DMS153 treated with DMSO at 0.1 percent for 48 hours (cell line): ENCODE data around the gene VAV3.

Experiments
- DNase-seq: peaks from one replicate; lab custom pipeline; 2025; ENCODE audit not compliant: unreplicated experiment; lab: John Stamatoyannopoulos, UW

The VAV3 gene

DNA sequence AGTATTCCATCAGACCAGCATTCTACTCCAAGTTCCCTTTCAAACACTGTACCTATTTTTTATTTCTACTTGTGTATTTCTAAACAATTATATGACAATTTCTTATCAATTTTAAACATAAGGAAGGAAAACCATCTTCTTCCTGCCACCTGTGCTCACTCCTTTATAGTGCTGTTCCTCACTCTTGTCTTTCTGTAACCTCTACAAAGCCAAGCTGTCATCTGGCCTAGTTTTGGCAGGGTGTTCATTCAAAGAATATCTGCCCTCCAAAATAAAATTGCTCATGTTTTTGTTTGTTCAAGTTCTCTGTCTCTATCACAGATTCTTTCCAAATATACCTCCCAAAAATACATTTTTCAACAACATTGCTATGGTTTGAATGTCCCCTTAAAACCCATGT, 360.2 kb downstream of the VAV3 start:
- no peak for DNase-seq

DNA sequence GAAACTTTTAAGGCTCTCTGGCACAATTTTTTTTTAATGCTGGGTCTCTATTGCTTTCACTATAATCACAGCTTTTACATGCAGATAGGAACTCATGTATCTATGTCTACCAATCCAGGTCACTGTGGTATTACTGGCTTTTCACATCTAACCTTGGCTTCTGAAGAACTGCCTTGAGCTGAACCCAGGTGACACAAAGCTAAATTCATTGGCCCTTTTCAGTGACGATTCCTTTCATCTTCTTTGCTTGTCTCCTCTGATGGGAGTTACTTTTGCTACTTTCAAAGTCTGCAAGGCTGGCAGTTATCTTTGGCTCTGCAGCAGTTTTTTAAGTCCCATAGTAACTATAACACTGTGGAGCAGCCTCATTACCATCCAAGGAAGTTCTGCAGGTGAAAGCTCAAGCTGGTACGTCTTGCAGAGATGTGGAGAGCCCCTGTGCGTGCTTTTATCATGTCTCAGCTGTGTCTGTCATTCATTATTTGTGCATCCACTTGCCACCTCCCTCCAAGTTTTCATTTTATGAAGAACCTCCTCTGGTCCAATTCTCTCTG, 364.3 kb downstream of the VAV3 start:
- no peak for DNase-seq

DNA sequence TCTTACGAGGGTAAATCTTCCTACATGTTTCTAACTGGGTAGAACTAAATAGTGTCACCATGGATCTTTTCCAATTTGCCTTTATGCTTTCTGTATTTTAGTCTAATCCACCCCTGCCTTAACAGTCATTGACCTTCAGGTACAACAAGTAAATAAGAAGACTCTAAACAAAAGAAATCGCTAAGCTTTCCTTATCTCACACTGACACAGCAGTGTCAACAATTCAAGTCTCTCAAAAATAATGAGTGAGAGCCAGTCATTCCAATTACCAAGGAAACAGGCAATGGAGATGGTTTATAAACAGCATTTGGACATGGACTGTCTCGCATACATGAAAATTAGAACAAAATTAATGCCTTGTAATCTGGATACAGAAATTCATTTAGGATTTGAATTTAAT, 365.8 kb downstream of the VAV3 start:
- no peak for DNase-seq

DNA sequence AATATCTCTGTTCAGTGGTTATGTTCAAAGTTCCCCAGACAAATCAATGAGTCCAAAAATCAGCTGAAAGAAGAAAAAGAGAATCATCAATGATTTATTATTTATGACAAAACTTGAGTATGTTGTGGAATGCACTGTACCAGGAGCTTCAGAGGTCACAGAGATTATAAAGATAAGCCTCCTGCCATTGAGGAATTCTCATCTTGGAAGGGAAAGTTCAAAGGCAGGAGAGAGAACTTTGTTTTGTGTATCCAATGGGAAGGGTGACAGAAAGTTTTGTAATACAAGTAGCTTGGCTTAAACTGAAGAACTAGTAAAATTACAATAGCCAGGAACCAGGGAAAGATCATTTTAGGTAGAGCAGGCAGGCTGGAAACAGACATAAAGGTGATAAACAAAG, 367.7 kb downstream of the VAV3 start:
- DNase-seq = no peak

DNA sequence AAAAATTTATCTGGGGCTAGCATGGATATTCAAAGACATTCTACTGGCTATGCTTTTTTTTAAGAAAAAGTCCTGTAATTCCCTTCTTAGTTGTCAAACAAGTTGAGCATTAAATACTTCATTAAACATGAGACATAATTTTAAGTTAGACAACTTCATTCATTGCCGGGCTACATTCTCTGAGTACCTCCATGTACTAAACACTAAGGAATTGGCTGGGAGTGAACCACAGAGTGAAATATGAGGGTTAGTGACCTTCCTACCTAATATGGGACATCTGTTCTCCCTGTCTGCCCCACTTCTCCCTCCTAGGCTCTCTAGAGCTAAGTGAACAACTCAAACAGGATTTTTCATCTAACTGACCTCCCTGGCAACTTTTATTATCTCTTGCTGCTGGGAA, 370.4 kb downstream of the VAV3 start:
- DNase-seq = no peak

DNA sequence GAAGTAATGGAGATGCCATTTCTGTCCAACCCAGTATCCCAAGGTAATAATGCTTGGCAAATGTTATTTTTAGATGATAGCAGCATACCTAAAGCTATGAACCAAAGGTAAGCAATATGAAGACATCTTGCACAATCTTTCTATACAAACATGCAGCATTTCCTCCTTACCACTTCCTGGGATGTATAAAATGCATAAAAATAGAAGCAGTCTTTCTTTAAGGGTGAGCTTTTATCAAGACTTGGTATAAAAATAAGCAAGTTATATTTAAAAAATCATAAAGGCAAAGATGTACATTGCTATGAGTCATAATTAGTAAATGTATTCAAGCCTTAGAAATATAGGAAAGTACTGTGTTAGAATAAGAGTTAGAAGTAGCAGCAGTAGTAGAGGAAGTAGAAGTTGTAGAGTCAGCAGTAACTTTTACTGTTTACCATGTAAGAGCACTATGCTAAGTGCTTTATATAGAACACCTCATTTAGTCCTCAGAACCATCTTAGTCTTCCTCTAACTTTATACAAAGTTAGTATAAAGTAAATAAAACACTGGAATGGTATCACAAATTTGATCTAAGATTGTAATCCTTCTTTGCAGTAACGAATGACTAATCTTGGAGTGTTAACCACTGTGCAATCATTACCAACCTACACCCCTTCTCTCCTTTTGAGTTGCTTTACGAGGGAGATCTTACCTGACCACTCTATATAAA, 371.3 kb downstream of the VAV3 start:
- DNase-seq = no peak

DNA sequence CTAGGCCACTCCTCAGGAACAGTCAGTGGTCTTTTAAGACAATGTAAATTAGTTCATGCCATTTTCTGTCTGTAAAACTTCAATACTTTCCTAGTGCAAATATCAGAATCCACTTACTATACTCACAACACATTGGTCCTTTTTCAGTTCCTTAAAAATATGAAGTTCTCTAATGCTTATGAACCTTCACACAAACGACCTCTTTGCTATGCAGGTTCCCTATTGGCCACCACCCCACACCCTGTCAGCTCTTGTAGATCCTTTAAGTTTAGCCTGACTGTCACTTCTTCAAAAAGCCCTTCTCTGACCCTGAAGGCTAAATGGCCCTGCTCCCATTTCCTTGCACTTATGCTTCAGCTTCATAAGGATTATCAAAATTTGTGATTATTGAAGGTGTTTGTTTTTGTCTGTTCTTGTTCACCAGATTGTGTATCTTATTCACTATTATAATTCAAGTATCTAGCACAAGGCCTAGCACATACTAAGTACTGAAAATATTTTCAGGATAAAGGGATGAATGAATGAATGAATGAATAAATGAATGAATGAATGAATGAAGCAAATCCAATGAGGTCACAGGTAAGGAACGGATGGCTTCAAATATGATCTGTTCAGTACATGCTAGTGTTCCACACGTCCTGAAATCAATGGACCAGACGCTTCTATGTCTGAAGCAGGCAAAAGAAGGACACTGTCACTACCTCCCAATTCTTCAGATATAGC, 373.9 kb downstream of the VAV3 start:
- DNase-seq = no peak

DNA sequence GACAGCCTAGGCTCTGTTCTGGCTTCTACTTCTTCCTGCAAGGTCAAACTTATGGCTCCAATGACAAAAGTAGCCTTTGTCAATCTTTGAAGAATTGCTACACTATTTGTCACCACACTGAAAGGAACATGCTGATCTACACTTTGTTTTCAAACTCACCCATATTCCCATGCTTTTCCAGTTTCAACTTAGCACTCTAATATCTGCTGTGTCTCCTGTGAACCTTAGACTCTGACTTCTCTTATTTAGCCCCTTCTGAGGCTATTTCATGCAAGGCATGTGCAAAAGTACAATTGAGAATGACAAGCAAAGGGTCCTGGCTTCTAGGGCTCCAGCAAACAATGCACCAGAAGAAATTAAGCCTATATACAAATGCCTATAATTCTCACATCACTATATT, 374.9 kb downstream of the VAV3 start:
- no peak for DNase-seq

DNA sequence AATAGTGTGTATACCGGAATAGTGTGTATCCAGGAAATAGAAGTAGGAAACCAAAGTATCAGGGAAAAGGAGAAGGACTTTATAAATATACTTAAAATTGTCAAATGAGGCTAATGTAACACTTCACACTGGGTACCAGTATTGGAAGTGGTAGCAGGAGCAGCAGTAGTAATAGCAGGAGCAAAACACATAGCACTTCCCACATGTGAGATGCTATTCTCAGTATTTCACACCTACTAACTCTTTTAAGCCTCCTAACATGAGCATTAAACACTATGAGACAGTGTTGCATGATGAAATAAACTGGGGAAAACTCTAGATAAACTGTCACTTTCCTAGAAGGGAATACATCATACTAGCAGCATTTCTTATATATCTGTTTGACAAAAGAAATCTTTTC, 376.7 kb downstream of the VAV3 start:
- DNase-seq = no peak

DNA sequence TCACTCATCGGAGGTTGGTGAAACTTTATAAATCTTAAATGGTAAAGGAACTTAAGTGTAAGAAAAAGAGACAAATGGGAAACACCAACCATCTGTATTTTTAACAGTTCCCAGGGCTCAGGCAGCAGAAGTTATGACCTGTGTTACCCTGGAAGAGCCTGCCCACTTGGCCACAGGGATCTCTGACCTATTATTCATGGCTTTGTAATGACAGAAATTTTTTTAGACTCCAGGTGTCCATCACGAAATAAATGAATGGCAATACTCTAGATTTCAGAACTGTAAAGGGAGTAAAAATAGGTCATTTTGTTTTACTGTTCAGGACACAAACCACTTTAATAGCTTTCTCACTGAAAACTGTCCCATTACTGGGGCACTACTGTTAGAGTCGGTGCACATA, 389.8 kb downstream of the VAV3 start:
- DNase-seq = no peak

DNA sequence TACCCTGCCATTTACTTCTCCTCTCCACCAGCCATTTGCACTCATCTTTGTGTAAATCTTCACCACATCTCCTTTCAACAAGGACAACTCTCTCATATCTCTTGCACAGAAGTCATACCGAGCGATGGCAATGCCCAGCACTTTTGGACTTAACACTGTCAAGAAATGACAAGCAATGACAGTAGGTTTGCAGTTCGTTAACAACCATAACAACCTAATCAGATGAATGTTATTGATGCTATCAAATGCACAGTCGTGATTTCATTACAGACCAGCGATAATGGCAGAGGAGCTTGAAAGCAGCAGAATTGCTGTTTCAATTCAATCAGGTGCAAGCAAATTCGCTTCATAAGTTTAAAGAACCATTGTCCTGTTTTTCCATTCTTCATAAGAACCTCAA, 390.9 kb downstream of the VAV3 start:
- DNase-seq = no peak

DNA sequence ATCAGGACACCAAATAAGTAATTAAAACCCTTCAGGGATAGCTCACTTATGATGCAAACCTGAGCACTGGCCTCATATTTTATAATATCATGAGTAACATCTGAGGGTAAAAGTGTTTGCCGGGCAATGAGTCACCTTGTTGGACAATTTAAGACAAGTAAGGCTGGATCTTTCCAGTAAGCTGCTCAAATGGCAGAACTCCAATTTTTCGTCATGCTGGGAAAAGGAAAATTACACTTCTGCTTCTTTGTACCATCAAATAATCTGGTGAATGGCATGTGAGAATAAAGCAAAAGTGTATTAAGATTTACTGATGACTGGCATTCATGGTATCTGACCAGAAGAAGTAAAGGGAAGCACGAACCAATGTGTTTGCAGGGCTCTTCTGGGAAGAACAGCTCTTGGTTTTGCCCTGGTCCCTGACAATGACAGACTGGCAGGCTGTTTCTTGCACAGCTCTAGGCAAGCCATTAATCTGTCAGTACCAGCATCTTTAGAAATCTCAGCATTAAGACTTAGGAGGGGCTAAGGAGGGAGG, 392.2 kb downstream of the VAV3 start:
- DNase-seq = no peak

DNA sequence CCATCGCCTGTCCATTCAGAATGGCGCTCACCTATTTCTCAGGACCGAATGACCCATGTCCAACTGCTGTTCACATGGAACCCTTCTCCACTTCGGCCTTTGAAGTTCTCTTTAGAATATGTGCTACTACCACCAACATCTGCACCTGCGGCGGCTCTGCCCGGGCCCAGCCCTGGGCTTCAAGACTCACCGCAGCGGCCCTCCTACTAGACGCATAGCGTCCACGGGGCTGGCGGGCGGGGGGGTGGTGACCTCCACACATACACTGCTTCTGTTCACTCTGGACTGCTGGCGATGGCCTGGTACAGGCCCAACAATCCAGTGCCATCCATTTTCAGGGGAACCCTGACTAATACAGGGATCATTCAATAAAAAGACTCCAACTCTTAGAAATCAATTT, 394.2 kb downstream of the VAV3 start:
- DNase-seq = no peak

DNA sequence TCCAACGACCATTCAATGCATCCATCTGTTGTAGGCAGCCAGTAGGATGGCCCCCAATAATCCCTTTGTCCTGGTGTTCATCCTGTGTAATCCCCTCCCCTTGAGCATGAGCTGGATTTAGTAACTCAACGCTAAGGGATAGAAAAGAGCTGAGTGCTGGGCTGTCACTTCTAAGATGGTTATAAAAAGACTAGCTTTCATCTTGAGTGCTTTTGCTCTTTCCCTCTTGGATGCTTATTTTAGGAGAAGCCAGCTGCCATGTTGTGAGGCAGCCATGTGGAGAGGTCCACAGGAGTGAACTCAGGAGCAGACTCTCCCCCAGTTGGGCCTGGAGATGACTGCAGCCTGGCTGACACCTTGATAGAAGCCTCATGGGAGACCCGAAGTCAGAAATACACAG, 401.5 kb downstream of the VAV3 start:
- no peak for DNase-seq

DNA sequence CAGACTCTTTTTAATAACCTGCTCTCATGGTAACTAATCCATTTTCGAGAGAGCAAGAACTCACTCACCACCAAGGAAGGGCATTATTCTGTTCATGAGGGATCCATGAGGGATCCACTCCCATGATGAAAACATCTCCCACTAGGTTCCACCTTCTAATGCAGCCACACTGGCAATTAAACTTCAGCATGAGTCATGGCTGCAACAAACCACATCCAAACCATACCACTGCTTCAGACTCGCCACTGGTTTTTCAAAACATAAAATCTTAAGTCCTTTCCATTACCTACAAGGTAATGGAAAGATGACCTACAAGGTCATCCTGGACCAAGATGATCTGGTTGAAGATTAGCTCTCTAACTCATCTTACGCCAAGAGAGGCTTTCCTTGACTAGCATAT, 405.1 kb downstream of the VAV3 start:
- DNase-seq = no peak

DNA sequence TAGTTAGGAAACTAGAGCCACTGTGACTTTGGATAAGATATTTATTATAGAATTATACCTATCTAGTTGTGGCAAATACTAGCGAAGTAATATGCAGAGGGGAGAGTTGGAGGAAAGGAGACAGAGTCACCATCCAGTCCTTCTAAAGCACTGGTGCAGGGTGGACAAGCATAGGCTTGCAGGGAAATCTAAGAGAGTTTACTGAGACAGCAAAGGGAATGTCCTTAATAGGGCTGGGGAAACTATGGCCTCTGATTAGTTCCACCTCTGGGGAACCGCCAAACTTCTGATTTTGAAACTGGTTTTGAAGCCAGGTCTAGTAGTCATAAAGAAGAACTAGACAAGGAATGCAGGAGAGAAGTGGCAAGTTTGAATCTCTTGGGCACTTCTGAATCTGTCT, 407.9 kb downstream of the VAV3 start:
- no peak for DNase-seq

DNA sequence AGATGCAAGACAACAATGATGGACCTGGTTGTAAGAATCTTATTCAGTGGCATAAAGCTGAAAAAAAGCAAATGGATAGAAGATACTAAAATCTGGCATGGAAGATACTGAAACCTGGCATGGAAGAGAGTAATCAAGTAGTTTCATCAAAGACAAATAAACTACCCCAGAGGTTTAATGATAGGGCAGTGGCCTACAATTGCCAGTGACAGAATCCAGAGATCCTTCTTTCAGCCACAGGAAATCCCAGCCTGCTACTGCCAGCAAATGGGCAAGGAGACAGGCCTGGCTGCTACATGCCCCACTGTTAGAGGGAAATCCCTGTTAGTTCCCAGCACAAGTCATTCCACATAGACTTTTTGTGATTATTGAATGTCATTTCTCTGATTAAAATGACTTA, 409.4 kb downstream of the VAV3 start:
- no peak for DNase-seq

DNA sequence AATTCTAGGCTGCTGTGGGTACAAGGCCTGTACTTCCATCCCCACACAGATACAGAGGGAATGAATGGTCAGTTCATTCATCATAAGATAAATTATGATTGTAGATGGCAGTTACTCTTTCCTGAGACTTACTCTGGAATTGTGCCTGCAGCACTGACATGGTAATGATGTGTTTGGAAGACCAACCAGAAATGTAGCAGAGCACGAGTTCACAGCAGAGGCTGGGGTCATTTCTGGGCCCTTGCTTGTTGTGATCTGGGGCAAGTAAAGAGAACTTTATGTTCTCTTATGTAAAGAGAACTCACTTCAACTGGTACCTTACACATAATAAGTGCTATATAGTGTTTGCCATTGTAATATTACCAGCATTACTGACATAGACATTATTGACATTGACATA, 412.2 kb downstream of the VAV3 start:
- no peak for DNase-seq

DNA sequence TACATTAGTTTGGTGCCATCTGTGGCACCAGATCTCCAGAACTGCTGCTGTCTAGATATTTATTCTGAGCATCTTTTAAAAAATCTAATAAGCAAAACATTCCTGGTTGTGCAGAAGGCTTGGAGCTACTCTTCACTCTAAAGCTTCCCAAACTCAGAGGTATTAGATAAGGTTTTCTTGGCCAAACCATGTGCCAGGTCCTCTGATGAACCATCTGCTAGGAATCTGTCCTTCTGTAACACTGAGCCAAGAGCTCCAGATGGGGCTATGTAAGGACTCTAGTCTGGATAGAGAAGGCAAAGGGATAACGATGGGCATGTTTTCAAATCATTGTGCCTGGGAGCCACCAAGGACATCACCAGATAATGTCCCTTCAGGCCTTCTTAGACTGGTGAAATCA, 413.5 kb downstream of the VAV3 start:
- DNase-seq = no peak

DNA sequence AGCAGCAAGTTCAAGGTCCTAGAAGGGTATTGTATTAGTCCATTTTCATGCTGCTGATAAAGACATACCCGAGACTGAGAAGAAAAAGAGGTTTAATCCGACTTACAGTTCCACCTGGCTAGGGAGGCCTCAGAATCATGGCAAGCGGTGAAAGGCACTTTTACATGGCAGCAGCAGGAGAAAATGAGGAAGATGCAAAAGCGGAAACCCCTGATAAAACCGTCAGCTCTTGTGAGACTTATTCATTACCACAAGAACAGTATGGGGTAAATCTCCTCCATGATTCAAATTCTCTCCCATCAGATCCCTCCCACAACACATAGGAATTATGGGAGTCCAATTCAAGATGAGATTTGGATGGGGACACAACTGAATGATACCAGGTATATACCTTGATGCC, 414.6 kb downstream of the VAV3 start:
- no peak for DNase-seq

DNA sequence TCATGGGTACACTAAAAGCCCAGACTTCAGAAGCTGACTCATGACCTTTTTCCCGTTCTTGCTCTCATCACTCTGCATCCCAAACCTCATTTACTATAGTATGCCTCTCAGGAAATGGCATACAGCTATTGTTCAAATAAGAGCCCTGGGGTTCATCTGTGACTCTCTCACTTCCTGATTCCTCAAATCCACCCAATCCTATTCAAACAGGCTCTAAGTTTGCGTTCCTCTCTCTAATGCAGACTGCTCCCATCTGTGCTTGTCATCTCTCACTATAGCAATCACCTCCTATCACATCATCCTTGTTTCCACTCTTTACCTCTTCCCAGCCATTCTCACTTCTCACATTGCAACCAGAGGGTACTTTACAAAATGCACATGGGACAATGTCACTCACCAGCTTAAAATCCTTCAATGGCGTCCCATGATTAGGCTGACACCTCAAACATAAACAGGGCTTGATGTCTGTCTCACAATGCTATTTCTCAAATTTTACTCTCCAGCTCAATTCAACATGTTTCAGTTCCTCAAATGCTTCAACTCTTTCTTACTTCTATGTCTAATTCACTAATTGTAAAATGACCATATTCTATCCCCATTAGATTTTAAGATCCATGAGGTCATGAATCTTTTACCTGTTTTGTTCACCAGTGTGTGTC, 415.7 kb downstream of the VAV3 start:
- DNase-seq = no peak

DNA sequence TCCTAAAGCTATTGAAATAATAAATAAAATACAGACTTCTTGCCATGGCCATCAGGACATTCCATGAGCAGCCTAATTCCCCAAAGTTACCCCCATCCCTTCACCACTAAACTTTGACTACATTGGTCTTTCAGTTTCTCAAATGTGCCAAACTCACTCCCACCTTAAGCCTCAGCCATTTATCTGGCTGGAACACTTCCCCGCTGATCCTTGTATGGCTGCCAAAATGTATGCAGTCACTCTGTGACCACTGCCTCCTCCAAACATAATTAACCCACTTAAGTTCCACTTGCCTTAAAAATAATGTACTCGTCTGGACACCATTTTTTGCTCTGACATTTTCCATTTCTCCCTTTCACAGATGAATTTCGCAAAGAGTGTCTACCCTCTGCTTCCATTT, 416.7 kb downstream of the VAV3 start:
- DNase-seq = no peak
